HL-60 (cell line): ENCODE data around the gene ALS2CL.

Experiments
- TF ChIP-seq, protein P1 (sequence below): IDR thresholded peaks from one replicate; pipeline ENCODE4 v1.5.1; 2011; ENCODE audit warnings: low read length, control low read depth, inconsistent platforms; ENCODE audit not compliant: insufficient read depth
- TF ChIP-seq, protein P2 (sequence below): IDR thresholded peaks from 2 replicates; pipeline ENCODE4 v1.6.1; 2012; ENCODE audit warnings: low read depth; ENCODE audit not compliant: insufficient replicate concordance

DNA sequence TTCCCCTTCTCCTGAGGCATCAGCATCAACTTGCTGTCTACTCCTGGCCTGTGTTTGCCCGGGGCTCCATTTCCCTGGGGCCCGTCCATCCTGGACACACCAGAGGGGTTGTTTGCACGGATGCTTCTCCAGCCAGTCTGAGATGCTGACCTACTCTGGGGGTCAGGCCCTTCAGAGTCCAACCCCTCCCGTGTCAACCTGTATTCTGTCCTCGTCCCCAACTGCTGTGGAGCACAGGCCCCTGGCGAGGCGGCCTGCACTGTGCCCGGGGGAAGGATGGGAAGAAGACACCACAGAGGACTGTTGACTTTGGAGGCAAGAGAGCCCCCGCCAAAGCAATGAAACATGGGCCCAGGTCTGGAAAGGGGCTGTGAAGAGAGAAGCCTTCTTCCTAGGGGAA lies 25.8 kb downstream of the ALS2CL start:
- TF ChIP-seq, protein P1, sequence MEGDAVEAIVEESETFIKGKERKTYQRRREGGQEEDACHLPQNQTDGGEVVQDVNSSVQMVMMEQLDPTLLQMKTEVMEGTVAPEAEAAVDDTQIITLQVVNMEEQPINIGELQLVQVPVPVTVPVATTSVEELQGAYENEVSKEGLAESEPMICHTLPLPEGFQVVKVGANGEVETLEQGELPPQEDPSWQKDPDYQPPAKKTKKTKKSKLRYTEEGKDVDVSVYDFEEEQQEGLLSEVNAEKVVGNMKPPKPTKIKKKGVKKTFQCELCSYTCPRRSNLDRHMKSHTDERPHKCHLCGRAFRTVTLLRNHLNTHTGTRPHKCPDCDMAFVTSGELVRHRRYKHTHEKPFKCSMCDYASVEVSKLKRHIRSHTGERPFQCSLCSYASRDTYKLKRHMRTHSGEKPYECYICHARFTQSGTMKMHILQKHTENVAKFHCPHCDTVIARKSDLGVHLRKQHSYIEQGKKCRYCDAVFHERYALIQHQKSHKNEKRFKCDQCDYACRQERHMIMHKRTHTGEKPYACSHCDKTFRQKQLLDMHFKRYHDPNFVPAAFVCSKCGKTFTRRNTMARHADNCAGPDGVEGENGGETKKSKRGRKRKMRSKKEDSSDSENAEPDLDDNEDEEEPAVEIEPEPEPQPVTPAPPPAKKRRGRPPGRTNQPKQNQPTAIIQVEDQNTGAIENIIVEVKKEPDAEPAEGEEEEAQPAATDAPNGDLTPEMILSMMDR = no peak
- TF ChIP-seq, protein P2, sequence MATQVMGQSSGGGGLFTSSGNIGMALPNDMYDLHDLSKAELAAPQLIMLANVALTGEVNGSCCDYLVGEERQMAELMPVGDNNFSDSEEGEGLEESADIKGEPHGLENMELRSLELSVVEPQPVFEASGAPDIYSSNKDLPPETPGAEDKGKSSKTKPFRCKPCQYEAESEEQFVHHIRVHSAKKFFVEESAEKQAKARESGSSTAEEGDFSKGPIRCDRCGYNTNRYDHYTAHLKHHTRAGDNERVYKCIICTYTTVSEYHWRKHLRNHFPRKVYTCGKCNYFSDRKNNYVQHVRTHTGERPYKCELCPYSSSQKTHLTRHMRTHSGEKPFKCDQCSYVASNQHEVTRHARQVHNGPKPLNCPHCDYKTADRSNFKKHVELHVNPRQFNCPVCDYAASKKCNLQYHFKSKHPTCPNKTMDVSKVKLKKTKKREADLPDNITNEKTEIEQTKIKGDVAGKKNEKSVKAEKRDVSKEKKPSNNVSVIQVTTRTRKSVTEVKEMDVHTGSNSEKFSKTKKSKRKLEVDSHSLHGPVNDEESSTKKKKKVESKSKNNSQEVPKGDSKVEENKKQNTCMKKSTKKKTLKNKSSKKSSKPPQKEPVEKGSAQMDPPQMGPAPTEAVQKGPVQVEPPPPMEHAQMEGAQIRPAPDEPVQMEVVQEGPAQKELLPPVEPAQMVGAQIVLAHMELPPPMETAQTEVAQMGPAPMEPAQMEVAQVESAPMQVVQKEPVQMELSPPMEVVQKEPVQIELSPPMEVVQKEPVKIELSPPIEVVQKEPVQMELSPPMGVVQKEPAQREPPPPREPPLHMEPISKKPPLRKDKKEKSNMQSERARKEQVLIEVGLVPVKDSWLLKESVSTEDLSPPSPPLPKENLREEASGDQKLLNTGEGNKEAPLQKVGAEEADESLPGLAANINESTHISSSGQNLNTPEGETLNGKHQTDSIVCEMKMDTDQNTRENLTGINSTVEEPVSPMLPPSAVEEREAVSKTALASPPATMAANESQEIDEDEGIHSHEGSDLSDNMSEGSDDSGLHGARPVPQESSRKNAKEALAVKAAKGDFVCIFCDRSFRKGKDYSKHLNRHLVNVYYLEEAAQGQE = no peak
